Stimulated activated CD8-positive, alpha-beta memory T cell treated with anti-CD3 and anti-CD28 coated beads, Interleukin-12 subunit alpha, Interleukin-12 subunit beta, amount 100 ng/mL, for 24 hours (primary cell): ENCODE results near the gene ARHGAP26.

Experiments used
- DNase-seq: peaks from one replicate; pipeline ENCODE4 v3.0.0-alpha.2; 2020; ENCODE audit errors: extremely low read depth

Gene ARHGAP26

DNA sequence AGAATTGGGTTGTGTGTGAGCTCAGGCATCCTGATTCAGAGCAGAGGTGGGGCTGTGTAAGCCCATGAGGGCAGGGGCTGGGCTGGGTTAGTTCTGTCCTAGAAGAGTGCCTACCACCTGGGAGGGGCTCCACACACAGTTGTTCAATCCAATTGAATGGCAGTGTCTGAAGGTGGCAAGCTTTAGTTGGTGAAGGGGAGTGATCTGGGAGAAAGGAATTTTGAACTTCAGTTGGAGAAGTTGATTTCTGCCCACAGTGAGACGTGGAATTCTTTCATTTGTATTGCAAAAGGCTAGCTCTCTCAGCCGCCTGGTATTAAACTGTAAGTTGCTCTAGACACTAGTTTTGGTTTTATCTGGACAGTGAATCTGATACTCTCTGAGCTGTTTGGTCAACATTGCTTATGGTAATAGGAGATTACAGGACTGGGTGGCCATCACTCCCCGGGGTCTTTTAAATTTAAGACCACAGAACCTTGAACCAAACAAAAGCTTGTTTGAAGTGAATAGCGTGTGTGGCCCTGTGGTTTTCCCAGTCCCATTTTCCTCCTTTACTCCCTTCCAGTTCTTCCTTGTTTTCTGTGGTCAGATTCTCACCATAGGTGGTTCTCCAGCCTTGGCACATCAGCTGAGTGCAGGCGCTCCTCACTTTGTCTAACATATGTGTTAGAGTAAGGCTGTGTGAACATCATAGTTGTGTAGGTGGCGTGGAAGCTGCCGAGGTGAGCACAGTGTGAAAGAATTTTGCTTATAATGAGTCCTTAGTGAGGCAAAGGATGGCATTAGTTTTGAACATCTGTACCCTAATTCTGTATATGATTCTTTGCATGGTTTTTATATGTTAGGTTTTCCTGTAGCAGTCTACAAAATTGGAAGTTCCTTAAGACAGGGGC lies 78.0 kb downstream of the ARHGAP26 start:
- no peak for DNase-seq

DNA sequence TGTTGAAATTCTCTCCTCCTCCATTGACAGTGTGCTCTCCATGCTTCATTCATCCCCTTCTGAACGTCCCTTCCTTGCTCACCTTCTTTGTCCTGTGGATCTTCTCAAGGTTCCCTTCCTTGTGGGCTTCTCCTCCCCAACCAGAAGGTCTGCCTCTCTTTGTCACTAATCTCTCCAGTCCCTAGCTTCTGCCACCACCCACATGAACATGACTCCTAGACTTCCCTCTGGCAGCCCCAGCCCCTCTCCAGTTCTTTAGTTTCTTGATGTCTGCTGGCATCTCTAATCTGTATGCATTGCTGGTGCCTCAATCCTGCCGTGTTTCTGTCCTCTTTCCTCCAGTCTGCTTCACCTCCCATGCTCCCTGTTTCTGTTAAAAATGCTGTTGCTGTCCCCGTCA lies 79.3 kb downstream of the ARHGAP26 start:
- DNase-seq = no peak

DNA sequence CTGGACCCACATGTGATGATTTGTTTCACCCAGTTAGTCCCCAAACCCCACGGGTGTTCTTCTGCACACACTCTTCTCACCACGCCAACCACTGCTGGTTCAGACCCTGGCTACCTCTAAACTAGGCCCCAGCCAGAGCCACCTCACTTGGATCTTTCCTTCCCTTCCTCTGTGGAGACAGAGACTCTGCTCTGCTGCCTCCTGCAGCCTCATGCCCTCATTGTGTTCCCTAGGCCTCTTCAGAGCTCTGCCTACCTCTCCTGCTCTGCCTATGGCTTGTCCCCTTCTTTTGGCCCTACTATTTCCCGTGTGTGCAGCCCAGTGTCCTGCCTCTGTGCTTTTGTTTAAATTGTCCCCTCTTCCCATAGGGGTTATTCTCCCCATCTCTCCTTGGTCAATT lies 79.7 kb downstream of the ARHGAP26 start:
- no peak for DNase-seq

DNA sequence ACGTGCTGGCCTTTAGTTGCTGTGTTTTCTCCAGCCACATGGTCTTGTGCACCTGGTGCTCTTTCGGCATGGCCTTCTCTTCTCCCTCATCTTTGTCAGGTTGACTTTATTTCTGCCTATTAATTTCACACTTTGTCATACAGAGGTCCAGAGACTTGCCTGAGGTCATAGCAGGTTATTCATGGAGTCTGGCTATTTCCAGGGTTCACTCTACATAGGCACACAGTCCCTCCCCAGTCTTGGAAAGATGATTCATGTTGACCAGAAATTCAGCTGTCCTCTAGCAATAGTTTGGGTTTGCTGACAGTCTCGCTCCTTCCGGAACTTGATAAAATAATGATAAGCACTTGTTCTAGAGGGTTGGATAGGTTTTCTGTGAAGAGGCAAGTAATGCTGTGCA lies 81.6 kb downstream of the ARHGAP26 start:
- DNase-seq = no peak

DNA sequence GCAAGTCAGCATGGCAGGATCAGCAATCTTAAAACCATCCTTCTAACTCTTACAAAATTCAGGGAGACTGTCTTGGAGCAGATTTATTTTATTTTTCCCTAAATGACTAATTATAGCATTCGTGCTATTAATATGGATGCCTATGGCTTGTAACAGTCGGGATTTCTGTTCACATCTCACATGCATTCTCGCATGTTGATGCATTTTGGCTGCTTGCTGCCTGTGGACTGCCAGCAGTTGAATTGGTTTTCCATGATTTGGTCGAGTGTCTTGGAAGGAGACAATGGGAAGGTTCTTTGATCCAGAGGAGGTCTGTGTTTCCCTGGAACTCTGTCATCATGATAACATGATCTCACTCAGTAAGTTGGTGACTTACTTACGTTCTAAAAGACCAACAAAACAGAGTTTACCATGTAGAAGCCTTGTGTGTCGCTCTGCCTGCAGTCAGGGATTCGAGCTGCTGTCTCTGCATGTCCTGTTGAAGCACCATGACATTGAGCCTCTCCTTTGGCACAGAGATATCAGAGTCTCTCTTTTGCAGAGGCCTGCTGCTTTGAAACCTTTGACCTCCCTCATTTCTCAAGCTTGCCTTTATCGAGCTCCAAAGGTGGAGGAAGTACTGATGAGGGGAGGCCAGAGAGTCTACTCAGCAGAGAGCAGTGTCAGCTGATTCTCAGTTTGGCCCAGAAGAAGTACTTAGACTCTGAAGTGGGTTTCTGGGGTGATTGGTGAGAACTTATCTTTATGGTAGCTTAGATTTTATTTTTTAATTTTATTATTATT lies 82.4 kb downstream of the ARHGAP26 start:
- no peak for DNase-seq

DNA sequence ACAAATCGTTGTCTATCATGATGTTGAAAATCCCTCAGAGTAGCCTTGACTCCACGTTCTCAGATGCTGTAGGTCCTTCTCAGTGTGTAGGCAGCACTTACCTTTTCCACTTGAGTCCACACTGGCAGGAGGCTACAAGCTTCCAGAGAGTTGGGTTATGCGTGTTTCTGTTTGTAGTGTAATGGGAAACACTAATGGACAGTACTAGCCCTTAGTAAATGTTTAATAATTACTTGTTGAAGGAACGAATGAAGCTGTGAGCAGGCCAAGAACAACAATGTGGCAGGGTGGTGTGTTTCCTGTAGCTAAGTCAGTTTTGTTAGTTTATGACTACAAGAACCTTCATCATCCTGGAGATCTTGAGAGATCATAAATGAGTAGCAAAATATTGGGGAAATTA lies 83.5 kb downstream of the ARHGAP26 start:
- no peak for DNase-seq

DNA sequence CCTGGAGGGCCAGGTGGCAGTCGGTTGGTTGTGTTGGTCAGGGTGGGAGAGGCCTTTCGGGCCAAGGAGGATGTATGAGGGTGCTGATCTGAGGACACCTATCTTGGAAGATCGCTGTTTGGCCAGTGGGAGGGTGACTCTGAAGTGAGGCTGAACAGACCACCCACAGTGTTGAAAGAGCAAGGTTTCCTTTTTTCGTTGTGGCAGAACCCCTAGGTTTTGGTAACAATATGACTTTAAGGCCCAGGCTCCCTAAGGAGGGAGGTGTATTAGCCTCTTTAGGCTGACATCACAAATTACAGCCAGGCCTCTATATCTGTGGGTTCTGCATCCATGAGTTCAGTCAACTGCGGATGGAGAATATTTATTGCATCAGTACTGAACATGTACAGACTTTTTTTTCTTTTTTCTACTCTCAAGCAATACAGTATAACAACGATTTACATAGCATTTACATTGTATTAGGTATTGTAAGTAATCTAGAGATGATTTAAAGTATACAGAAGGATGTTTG lies 86.1 kb downstream of the ARHGAP26 start:
- DNase-seq = no peak

DNA sequence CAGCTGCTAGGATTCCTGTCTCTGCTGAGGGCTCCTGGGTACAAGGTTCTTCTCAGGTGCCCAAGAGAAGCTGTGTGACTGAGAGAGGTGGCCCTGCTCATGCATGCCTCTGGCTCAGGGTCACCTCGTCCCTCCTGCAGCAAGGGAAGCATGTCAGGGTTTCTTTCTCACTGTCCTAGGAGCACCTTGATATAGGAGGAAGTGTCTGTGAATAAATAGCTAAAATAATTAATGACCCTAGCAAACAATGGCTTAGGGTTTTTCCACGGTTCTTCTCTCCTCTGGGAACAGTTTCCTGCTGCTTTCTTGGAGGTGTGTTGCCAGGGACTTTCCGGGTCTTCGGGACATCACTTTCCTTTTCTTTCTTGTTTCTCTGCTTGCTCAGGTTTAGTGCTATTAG lies 87.2 kb downstream of the ARHGAP26 start:
- DNase-seq = no peak

DNA sequence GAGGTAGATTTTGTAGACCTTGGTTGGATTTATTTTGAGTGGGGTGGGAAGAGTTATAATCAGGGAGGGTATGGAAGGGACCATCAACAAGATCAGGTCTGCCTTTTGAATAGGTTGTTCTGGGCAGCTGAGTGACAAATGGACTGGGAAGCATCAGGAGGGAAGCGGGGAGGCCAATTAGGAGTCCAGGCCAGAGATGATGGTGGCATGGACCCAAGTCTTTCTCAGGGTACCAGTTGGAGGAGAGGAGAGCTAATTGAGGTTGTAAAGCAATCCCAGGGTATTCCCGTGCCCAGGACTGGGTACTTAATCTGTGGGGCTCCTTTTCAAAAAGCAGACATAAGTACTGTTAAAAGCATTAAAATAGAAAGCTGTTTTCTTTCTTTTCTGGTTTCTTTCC lies 88.9 kb downstream of the ARHGAP26 start:
- DNase-seq = no peak

DNA sequence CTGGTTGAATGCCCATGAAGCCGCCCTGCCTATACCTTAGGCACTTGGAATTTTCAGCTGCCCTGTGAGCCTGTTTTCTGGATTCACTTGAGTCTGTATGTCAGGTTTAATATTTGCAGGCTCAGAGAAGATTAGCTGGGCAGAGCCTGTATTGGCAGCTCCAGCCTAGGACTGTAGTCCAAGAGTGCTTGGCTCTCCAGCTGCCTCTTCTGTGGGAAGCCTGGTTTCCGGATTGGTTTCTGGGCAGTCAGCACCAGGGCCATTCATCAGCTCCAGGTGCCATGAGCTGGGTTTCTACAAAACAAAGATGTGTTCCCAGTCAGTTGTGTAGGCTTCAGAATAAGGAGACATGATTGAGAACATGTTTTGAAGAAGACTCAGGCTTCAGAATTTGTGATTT lies 90.1 kb downstream of the ARHGAP26 start:
- DNase-seq = no peak

DNA sequence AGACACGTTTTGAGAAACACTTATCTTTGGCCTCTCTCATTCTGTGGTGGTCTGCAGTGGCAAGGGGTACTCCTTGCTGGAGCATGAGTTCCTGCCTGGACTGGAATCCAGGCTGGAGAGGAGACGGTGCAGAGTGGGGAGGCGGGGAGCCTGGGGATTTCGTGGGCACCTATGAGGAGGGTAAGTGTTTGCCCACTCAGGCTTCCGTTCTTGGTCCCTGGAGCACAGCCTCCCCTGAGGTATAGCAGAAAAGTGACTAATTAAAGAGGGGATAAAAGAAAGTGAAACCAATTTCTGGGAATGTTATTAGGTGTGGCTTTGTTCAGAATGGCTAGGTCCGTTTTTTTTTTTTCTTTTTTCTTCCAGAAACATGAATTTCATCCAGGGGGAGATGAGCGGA lies 90.8 kb downstream of the ARHGAP26 start:
- no peak for DNase-seq

DNA sequence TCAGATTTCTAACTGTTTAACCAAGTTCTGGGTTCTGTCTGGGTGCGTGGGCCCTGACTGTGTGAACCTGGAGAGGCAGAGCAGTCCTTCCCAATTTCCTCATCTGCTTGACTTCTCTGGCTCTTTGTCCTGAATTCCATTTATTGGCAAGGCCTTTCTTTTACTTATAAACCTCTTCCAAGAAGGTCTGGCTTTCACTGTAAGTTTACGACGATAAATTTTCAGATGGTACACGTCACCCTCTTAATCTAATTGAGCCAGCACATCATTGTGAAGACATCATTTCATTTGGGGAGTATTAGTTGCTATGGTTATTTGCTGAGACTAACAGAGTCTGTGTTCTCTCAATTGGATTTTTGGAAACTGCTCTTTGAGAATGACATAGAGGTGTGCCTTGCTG lies 92.4 kb downstream of the ARHGAP26 start:
- no peak for DNase-seq

DNA sequence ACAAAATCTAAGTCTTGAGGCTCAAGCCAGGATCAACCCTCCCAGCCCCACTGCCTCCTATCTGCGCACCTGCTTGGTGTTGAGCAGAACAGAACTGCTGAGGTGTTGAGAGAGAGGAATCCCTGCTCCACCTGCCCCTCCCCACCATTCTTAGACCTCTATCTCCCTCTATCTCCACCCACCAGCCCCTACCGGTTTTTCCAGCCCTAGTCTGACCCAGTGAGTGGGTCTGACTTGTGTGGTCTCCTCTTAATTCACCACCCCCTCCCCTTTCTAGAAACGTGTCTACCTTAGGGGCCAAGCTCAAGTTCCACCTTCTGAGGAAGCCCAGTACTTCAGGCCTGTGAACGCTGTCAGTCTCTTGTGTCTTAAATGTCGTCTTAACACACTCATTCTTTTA lies 93.7 kb downstream of the ARHGAP26 start:
- DNase-seq = no peak

DNA sequence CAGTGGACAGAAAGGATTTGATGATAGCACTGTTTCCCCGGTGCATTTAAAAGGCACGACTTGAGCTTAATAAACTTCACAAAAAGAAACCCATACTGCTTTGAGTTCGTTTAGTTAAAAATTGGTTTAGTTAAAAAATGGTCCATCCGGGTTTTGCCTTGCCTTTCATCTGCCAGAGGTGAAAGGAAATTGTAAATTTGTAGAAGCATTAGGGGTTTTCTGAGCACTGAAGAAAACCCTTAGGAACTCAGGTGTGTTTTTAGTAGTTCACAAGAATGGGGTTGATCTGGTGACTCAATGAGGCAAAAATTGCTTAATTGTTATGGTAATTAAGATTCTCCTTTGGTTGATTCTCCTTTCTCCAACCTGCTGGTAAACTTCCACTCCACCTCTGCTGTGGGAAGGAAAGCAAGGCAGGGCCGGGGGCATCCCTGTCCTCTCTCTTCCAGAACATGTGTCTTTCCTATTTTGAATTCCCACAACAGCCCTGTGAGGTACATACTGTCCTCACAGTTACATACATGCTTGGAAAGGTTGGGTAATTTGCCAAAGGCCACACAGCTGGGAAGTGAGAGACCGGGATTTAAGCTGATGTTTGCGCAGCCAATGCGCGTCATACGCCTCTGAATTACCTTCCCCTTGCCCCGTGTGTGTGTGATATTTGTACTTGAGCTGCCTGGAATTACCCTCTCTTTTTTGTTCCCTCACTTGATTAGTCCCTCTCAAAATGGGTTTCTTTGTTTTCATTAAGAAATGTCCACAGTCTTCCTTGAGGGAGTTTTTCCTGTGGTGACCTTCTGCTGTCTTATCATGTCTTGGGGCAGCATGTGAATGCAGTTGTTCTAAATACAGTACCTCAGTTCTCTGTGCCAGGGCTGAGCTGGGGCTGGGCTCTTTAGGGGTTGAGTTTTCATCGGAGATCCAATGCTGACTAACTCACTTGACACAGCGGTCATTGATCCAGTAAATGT lies 94.4 kb downstream of the ARHGAP26 start:
- DNase-seq = no peak

DNA sequence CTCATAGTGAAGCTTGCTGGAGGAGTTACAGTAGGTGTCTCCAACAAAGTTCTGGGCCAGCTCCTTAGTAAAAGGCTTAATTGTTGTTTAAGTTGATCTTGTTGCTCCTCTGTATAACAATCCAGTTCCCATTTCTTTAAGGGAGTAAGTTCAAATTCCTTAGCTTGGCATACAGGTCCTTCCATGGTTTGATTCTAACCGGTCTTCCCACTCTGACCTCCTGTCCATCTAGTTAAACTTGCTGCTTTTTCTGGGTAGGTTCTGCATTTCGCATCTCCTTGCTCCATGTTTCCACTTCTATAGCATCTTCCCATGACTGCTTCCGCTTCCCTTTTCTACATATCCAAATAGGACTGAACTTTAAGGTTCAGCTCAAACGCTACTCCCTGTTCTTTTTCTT lies 95.5 kb downstream of the ARHGAP26 start:
- DNase-seq = no peak

DNA sequence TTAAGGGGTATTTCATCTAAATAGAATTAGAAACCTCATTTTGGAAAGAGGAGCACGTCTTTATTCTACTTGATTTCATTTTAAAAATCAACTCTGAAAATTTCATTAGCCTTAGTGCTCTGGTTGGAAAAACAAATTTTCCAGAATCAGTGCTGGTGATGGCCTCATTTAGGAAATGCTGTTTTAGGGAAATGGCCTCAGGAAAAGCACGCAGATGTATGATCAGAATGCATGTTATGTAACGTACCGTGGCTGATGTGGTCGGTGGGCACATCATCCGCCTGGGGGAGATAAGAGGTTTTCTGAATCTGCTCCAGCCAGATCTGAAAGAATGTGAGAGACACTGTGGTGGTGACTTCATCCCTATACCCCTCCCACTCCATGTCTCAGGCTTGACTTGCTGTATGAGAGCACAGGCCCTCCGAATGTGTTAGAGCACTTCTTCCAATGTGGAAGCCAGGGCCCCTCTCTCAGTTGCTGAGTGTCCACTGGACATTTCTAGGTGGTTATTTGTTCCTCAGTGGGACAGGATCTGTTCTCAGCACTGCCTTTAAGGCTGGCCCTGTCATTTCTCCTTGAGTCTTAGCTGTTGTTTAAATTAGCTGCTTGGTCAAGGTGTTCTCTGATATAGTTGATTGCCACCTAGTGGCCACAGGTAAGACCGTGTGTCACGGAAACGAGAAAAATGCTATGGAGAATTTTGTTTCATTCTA lies 96.5 kb downstream of the ARHGAP26 start:
- DNase-seq = no peak

DNA sequence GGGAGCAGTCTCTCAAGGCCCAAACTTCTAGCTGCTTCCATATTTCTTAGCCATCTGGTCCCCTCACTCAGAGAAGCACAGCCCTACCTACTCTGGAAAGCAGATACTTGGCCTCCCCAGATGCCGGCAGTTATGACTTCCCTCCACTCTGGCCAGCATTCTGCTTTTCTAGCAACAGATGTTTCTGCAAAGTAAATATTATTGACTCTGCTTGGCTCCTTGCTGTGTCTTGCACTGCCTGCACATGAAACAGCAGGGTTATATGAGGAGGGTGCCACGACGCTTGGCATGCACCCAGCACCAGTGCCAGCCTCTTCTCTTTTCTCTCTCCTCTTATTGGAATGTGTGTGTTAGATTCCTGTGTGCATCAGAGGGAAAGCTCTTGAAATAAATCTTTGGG lies 99.7 kb downstream of the ARHGAP26 start:
- no peak for DNase-seq

DNA sequence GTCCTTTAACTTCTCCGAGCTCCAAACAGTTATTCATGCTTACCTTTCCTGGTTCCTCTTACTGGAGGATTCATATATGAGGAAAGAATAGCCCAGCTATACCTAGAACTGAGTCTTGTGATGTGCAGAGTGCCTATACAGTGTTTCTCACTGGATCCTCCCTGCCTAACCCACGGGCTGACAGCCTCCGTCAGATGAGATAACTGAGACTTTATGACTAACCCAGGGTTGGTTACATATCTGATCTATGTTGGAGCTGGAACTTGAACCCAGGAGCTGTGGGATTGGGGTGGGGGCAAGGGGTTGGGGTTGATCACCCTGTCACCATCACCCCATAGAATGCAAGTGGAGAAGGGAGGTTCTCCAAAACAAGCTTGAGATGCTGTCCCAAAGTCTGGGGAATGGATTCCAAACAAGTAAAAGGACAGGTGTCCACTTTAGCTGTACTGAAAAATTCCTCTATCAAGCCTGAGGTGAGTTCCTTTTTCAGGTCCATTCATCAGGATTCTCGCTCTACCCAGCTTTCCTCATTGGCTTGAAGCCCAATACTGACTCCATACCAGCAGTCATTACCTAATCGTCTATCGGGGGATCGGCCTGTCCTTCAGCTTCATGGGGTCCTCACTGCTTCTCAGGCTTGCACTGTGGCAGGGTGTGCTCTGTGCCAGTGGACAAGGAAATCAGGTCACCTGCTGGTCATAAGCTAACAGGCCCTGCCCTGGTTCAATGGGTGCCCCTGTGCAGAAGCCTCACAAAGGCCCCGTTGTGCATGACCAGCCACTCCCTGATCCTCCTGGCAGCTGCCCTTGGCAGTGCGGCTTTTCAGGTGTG lies 100.6 kb downstream of the ARHGAP26 start:
- no peak for DNase-seq

DNA sequence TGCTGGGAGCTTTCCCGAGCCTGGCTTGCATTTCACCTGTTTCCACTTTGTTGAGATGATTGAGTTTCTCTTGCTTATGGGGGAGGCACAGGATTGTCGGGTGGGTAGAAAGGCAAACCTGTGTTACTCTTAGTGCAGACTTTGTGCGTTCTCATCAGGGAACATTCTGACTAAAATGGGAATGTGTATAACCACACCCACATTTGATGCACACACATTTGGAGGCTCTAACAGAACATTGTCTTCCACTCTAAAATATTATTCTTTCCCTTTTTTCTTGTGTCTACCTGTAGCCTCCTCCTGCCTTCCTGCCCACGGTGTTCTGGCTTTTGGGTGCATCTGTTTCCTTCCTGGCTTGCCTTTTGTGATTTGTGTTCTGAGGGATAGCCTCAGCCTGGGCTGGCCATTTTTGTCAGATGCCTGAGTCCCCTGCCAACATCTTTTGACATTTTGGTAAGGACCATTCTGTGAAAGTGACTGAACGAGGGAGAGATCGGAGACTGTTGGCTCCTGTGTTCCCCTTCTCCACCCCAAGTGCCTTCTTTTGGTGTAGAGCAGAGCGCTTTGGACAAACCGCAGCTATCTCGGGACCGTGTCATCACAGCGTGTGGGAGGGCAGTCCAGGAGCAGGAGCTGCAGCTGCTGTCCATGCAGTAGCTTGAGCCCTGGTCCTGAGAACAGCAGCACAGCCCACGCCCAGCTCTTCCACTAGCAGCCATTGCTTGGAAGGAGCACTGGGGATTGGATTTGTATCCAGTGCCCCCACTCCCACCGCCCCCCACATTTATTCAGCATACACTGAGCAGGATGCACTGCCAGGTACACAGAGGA lies 101.4 kb downstream of the ARHGAP26 start:
- no peak for DNase-seq
